ENCODE measurements around the gene FBLN2.

Gene FBLN2

DNA sequence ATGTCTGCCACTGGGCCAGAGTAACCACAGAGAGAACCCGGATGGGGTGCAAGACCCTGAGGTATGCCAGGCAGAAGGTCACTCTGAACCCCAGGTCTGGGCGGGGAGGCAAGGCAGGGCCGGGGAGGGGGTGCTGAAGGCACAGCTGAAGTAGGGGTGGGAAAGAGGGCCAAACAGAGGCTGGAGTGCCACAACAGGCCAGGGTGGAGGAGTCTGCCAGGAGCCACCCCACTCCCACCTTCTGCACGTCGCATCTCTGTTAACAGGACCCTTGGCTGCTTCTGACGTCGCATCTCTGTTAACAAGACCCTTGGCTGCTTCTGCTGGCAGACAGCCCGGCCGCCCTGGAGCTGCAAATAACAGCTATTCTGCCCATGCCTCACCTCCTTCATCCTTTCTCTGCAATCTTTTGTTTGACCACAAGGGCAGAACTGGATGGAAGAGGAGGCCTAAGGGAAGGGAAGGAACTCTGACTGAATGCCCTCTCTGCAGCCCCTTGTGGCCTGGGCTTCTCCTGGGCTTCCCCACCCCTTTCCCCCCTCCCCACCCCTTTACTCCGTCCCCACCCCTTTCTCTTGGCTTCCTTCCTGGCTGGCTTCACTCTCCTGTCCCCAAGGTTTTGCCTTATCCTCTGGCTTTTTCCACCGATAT, 20.6 kb upstream of the FBLN2 start:
- no peak overlapping the region for H2AFZ ChIP-seq (ENCODE audit: insufficient read depth, low read length, poor library complexity)
- peak in 1 of 2 donors; percentile 43 for DNase-seq
- no CpG with 5 or more reads among the region's 11 CpGs for WGBS (ENCODE audit: extremely low coverage, insufficient coverage, insufficient read length)

DNA sequence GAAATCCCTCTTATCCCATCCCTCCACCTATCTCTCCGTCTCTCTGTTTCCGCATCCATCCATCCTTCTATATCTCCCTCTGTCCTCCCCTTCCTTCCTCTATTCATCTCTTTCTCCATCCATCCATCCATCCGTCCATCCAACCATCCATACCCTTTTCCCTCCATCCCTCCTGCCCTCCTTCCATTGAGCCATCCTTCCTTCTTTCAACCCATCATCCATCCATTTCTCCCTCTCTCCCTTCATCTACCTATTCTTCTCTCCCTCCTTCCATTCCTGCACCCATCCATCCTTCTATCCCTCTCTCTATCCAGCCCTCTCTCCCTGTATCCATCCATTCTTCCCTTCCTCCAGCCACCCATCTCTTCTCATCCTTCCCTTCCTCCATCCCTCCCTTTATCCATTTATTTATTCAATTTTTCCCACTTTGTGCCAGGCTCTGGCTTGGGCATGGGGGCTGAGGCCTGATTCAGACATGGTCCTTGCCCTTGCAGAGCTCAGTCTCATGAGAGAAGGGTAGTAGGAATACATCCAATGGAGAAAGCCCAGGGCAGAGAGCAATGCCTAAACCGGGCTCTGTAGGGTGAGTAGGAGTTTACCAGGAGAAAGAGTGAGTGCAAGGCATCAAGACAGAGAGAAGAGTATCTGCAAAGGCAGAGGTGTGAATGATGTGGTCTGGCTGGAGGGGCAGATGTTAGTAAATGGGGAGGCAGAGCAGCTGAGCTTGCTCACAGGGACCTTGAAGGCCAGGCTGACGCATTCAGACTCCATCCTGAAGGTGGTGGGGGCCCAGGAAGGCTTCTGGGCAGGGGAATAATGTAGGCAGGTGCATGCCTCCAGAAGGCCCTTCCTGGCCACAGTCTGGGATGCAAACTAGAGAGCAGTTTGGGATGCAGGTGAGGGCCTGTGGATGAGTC, 19.5 kb upstream of the FBLN2 start:
- Histone ChIP-seq H3K4me2 (ENCODE audit: low read length) (no peak overlapping the region), H3K4me1 (ENCODE audit: control insufficient read depth in 1 of 2, insufficient read depth in 2 of 2, low read length in 2 of 2) (peaks cover 3 to 7% of the 10 kb centered on the region in 2 experiments), H4K91ac (ENCODE audit: low read depth, low read length) (no peak overlapping the region), H3K9me3 (ENCODE audit: insufficient read depth, low read depth, low read length) (peaks cover 2% of the 10 kb centered on the region), H2AK5ac (ENCODE audit: low read length) (no peak overlapping the region), H3K79me1 (ENCODE audit: low read length) (peaks cover 6% of the 10 kb centered on the region), H4K12ac (ENCODE audit: low read depth, low read length) (no peak overlapping the region), H3K79me2 (ENCODE audit: control insufficient read depth, insufficient read depth, low read length, poor library complexity) (no peaks in the 10 kb centered on the region), H2AFZ (ENCODE audit: insufficient read depth, low read length, poor library complexity) (no peak overlapping the region), H4K8ac (ENCODE audit: low read depth, low read length) (no peak overlapping the region), H3K27me3 (ENCODE audit: insufficient read depth, low read length) (no peaks in the 10 kb centered on the region), H2BK5ac (ENCODE audit: low read depth, low read length, poor library complexity) (no peak overlapping the region), H3K23ac (ENCODE audit: low read length) (no peak overlapping the region), H3K14ac (ENCODE audit: low read length) (no peak overlapping the region), H3K18ac (ENCODE audit: low read length) (no peak overlapping the region), H3K27ac (ENCODE audit: low read depth, low read length) (no peak overlapping the region), H3K36me3 (ENCODE audit: control insufficient read depth in 1 of 2, insufficient read depth in 2 of 2, low read length in 2 of 2) (no peaks in the 10 kb centered on the region), H2BK12ac (ENCODE audit: low read length) (no peak overlapping the region), H3K9ac (ENCODE audit: low read length) (no peak overlapping the region), H3K4me3 (ENCODE audit: low read depth, low read length) (no peak overlapping the region), H3K4ac (ENCODE audit: low read depth, low read length) (no peak overlapping the region), H2BK120ac (ENCODE audit: insufficient read depth, low read length, poor library complexity) (no peak overlapping the region)
- 100% methylated on average over 3 of the region's 5 CpGs for WGBS (ENCODE audit: extremely low coverage, insufficient coverage, insufficient read length)
- no peak for DNase-seq

More for the DNA sequence above, 20.6 kb upstream of the FBLN2 start:
- peaks cover 3% of the 10 kb centered on the region for H3K9me3 ChIP-seq (ENCODE audit: insufficient read depth, low read depth, low read length)
- peaks cover 0 to 4% of the 10 kb centered on the region in 2 experiments for H3K4me1 ChIP-seq (ENCODE audit: control insufficient read depth in 1 of 2, insufficient read depth in 2 of 2, low read length in 2 of 2)
- H3K27me3 ChIP-seq (ENCODE audit: insufficient read depth, low read length): no peaks in the 10 kb centered on the region
- H3K4me2 ChIP-seq (ENCODE audit: low read length): no peak overlapping the region
- no peaks in the 10 kb centered on the region for H3K79me2 ChIP-seq (ENCODE audit: control insufficient read depth, insufficient read depth, low read length, poor library complexity)
- no peak overlapping the region for H3K4ac ChIP-seq (ENCODE audit: low read depth, low read length)
- H3K14ac ChIP-seq (ENCODE audit: low read length): no peak overlapping the region
- H2BK120ac ChIP-seq (ENCODE audit: insufficient read depth, low read length, poor library complexity): no peak overlapping the region
- no peak overlapping the region for H3K18ac ChIP-seq (ENCODE audit: low read length)
- H3K27ac ChIP-seq (ENCODE audit: low read depth, low read length): no peak overlapping the region
- no peak overlapping the region for H2AK5ac ChIP-seq (ENCODE audit: low read length)
- no peaks in the 10 kb centered on the region for H3K36me3 ChIP-seq (ENCODE audit: control insufficient read depth in 1 of 2, insufficient read depth in 2 of 2, low read length in 2 of 2)
- H4K8ac ChIP-seq (ENCODE audit: low read depth, low read length): no peak overlapping the region
- no peak overlapping the region for H3K4me3 ChIP-seq (ENCODE audit: low read depth, low read length)
- no peak overlapping the region for H2BK5ac ChIP-seq (ENCODE audit: low read depth, low read length, poor library complexity)
- no peak overlapping the region for H3K23ac ChIP-seq (ENCODE audit: low read length)
- no peak overlapping the region for H4K12ac ChIP-seq (ENCODE audit: low read depth, low read length)
- H3K79me1 ChIP-seq (ENCODE audit: low read length): peaks cover 6% of the 10 kb centered on the region
- H3K9ac ChIP-seq (ENCODE audit: low read length): no peak overlapping the region
- no peak overlapping the region for H4K91ac ChIP-seq (ENCODE audit: low read depth, low read length)
- H2BK12ac ChIP-seq (ENCODE audit: low read length): no peak overlapping the region

DNA sequence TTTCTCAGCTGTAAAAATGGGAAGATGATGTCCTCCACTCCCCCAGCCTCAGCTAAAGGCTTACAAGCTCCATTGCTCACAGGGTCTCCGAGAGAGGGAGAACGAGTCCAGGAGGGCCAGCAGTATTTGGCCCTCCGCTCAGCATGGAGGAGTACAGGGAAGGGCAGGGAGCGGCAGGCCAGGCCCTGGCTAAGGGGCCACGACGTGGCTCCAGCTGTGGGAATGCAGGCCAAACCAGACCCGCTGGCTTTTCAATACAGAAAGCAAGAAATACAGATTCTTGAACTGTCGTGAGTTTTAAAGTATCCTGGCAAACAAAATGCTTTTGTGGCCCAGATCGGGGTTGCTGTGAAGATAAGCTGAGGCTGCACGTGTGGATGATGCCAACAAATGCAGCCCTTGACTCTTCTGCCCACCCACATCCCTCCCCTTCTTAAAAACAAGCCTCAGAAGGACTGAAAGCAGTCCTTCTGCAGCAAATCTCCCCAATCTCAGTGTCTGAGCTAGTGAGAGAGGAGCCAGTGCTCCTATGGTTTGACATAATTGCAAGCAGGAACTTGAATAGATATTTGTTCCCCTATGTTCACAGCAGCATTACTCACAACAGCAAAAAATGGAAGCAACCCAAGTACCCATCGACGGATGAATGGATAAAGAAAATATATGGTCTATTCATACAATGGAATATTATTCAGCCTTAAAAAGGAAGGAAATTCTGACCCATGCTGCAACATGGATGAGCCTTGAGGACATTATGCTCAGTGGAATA, 18.5 kb upstream of the FBLN2 start:
- H3K4me2 ChIP-seq (ENCODE audit: low read length): no peak overlapping the region
- peaks cover 6% of the 10 kb centered on the region for H3K79me1 ChIP-seq (ENCODE audit: low read length)
- no peak overlapping the region for H2BK5ac ChIP-seq (ENCODE audit: low read depth, low read length, poor library complexity)
- no peak overlapping the region for H4K91ac ChIP-seq (ENCODE audit: low read depth, low read length)
- H4K8ac ChIP-seq (ENCODE audit: low read depth, low read length): no peak overlapping the region
- no peak overlapping the region for H2BK120ac ChIP-seq (ENCODE audit: insufficient read depth, low read length, poor library complexity)
- H2AK5ac ChIP-seq (ENCODE audit: low read length): no peak overlapping the region
- no peaks in the 10 kb centered on the region for H3K36me3 ChIP-seq (ENCODE audit: control insufficient read depth in 1 of 2, insufficient read depth in 2 of 2, low read length in 2 of 2)
- H3K27ac ChIP-seq (ENCODE audit: low read depth, low read length): no peak overlapping the region
- H4K12ac ChIP-seq (ENCODE audit: low read depth, low read length): no peak overlapping the region
- no peak overlapping the region for H3K4ac ChIP-seq (ENCODE audit: low read depth, low read length)
- H3K4me3 ChIP-seq (ENCODE audit: low read depth, low read length): no peak overlapping the region
- WGBS (ENCODE audit: extremely low coverage, insufficient coverage, insufficient read length): no CpG with 5 or more reads among the region's 12 CpGs
- no peak overlapping the region for H3K9ac ChIP-seq (ENCODE audit: low read length)
- H2AFZ ChIP-seq (ENCODE audit: insufficient read depth, low read length, poor library complexity): no peak overlapping the region
- no peak overlapping the region for H3K14ac ChIP-seq (ENCODE audit: low read length)
- no peak overlapping the region for H3K23ac ChIP-seq (ENCODE audit: low read length)
- no peak overlapping the region for H3K18ac ChIP-seq (ENCODE audit: low read length)
- H3K27me3 ChIP-seq (ENCODE audit: insufficient read depth, low read length): no peaks in the 10 kb centered on the region
- peak in 1 of 2 donors; percentile 44 for DNase-seq
- H3K4me1 ChIP-seq (ENCODE audit: control insufficient read depth in 1 of 2, insufficient read depth in 2 of 2, low read length in 2 of 2): peaks cover 3 to 7% of the 10 kb centered on the region in 2 experiments
- no peaks in the 10 kb centered on the region for H3K79me2 ChIP-seq (ENCODE audit: control insufficient read depth, insufficient read depth, low read length, poor library complexity)
- peaks cover 2% of the 10 kb centered on the region for H3K9me3 ChIP-seq (ENCODE audit: insufficient read depth, low read depth, low read length)
- H2BK12ac ChIP-seq (ENCODE audit: low read length): no peak overlapping the region

GRCh38 chr3:13532085-13532484, 16.8 kb upstream of the FBLN2 start:
- no peak overlapping the region for H3K27ac ChIP-seq (ENCODE audit: low read depth, low read length)
- H2BK12ac ChIP-seq (ENCODE audit: low read length): no peak overlapping the region
- H3K4ac ChIP-seq (ENCODE audit: low read depth, low read length): no peak overlapping the region
- no peak overlapping the region for H2BK5ac ChIP-seq (ENCODE audit: low read depth, low read length, poor library complexity)
- no peaks in the 10 kb centered on the region for H3K9me3 ChIP-seq (ENCODE audit: insufficient read depth, low read depth, low read length)
- H3K14ac ChIP-seq (ENCODE audit: low read length): no peak overlapping the region
- no peak overlapping the region for H4K12ac ChIP-seq (ENCODE audit: low read depth, low read length)
- H3K27me3 ChIP-seq (ENCODE audit: insufficient read depth, low read length): no peaks in the 10 kb centered on the region
- DNase-seq: no peak
- H3K4me1 ChIP-seq (ENCODE audit: control insufficient read depth in 1 of 2, insufficient read depth in 2 of 2, low read length in 2 of 2): peaks cover 7 to 10% of the 10 kb centered on the region in 2 experiments
- H3K79me2 ChIP-seq (ENCODE audit: control insufficient read depth, insufficient read depth, low read length, poor library complexity): no peaks in the 10 kb centered on the region
- no peak overlapping the region for H3K23ac ChIP-seq (ENCODE audit: low read length)
- H3K18ac ChIP-seq (ENCODE audit: low read length): no peak overlapping the region
- no peak overlapping the region for H4K8ac ChIP-seq (ENCODE audit: low read depth, low read length)
- H4K91ac ChIP-seq (ENCODE audit: low read depth, low read length): no peak overlapping the region
- no peak overlapping the region for H2AFZ ChIP-seq (ENCODE audit: insufficient read depth, low read length, poor library complexity)
- no peaks in the 10 kb centered on the region for H3K36me3 ChIP-seq (ENCODE audit: control insufficient read depth in 1 of 2, insufficient read depth in 2 of 2, low read length in 2 of 2)
- H3K4me3 ChIP-seq (ENCODE audit: low read depth, low read length): no peak overlapping the region
- WGBS (ENCODE audit: extremely low coverage, insufficient coverage, insufficient read length): no CpG with 5 or more reads among the region's 9 CpGs
- H2BK120ac ChIP-seq (ENCODE audit: insufficient read depth, low read length, poor library complexity): no peak overlapping the region
- no peak overlapping the region for H2AK5ac ChIP-seq (ENCODE audit: low read length)
- no peaks in the 10 kb centered on the region for H3K79me1 ChIP-seq (ENCODE audit: low read length)
- no peak overlapping the region for H3K9ac ChIP-seq (ENCODE audit: low read length)
- no peak overlapping the region for H3K4me2 ChIP-seq (ENCODE audit: low read length)
